NT2/D1 (cell line): ENCODE results near the gene LHFPL3.

Experiments used
- YY1 ChIP-seq: IDR thresholded peaks from 2 replicates; pipeline ENCODE4 v1.6.1; 2011; ENCODE audit not compliant: insufficient read length, insufficient read depth
- ZNF274 ChIP-seq: IDR thresholded peaks from 2 replicates; pipeline ENCODE4 v1.6.1; 2011; ENCODE audit warnings: mild to moderate bottlenecking, low read depth, low read length

GRCh38 chr7:104906556-104906955 is 578.2 kb downstream of the LHFPL3 start:
- TF ChIP-seq YY1 (no peak), ZNF274 (no peak)
